KBM-7 (cell line): Measurements from ENCODE around the gene CEP112.

Source experiments
- DNase-seq: peaks from one replicate; pipeline ENCODE4 v3.0.0-alpha.2; 2015
- in situ Hi-C: fragments of 300-500 bp; cut with MboI; formaldehyde crosslinking; loops from 2 replicates; pipeline ENCODE4 v1.14.3; 2020; ENCODE audit warnings: low sequenced_read_pairs, low pct_unique_long_range_greater_than_20kb, mixed read lengths

CEP112 gene

DNA sequence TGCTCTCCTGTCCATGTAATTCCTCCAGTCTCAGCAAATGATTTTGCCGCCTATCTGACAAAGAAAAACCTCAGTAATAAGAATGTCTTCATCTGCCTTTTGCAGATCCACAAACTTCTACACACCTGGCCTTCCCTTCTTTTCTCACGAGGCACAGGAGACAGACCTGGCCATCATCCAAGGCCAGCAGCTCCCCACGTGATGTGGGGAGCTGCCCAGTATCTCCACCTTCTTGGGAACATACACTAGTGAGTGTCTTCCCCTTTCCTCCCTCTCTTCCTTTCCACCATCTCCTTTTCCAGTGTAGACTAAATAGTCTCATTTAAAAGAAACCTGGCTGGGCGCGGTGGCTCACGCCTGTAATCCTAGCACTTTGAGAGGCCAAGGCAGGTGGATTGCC lies 274.4 kb downstream of the CEP112 start:
- in situ Hi-C loops = no loop called here
- DNase-seq = no peak

DNA sequence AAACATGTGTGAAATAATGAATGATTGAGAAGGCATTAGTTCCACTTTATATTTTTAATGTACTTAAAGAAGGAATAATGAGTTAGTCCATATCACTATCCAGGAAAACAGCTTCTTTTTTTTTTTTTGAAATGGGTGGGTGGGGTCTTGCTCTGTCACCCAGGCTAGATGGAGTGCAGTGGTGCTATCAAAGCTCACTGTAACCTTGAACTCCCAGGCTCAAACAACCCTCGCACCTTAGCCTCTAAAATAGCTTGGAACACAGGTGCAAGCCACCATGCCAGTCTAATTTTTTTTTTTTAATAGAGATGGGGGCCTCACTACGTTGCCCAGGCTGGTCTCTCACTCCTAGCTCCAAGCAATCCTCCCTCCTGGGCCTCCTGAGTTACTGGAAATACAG lies 275.5 kb downstream of the CEP112 start:
- in situ Hi-C loops = no loop called here
- no peak for DNase-seq

DNA sequence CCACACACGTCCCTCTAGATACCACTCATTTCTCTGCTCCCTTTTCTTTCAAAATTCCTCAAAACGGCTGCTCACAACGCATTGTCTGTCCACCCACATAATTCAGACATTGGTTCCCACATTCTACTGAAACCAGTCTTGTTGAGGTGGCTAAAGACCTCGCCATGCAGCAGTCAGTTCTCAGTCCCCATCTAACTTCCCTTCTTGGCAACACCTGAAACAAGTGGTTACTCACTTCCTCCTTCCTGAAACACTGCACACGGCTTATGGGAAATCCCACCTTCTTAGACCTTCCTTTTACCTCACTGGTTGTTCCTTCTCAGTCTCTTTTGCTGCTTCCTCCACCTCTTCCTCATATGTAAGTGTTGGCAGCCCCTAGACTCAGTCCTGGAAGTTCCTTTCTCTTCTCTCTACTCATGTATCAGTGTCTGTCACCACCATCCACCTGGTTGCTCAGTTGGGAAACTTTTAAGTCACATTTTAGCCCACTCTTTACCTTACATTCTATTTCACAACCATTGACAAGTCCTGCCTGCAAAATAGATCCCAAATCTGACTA lies 277.1 kb downstream of the CEP112 start:
- DNase-seq = peak; percentile 3
- in situ Hi-C loops = no loop called here

DNA sequence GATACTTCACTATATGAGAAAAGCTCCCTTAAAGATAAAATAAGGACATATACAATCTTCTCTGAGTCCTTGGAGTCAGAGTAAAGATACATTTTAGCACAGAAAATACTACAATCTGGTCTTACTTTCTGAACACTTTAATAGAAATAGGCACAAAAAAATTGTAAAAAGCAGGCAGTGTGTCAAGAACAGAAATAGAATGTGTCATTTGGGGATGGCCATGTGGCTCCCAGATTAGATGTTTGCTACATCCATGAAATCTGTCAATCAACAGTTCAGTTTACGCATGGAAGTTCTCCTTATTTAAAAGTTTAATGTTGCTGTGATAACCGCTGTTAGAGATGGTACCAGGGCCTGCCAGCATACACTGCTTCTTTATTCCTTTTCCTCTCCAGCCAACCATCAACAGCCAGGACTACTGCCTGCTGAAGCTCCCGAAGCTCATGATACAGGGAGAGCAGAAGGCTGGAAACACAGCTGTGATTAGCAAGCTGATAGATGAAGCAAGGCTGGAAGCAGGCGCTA lies 278.5 kb downstream of the CEP112 start:
- in situ Hi-C loops = no loop called here
- no peak for DNase-seq

DNA sequence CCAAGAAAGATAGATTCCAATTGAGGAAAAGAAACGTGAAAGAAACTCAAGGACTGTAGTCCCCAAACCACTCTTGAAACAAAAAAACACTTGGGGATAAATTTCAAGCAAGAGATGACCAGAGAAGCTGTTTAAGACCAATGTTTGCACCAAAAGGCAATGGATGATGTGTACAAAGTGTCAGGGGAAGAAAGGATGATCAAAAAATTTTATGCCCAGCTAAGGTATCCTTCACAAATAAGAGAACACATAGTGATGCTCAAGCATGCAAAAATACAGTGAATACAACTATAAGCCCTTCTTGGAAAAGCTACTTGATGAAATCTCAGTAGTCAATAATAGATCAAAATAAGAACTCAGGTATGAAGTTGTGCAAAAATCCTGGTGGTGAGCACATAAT lies 281.1 kb downstream of the CEP112 start:
- DNase-seq = no peak
- in situ Hi-C loops = no loop called here

DNA sequence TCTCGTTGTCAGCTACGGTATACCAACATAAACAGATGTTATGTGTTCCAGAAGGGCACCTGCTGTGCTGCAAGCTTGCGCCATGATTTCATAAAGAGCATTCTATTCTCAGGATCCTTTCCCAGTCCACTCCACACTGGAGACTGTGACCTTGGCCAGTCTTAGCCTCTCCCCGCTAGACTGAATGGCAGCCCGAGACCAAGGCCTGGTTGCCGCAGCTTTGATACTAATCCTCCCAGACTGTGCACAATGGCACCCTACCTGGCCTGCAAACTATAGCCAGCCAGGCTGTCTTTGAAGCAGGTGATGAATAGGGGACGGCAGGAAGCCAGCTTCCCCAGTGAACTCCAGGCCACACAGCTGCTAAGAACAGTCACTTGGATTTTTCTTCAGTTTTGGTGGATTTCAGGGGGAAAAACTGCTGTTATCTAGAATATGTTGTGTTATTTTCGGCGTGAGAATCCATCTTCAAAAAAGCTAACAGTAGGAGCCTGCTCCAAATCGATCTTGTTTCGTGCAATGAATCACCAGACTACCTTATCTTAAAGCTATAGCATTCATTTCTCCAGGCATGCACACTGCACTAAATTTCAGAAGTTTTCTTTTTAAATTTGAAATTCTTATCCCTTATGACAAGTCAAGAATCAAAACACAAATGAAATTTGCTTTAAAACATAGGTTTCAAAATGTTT lies 289.0 kb downstream of the CEP112 start:
- no peak for DNase-seq
- in situ Hi-C loops = no loop called here

DNA sequence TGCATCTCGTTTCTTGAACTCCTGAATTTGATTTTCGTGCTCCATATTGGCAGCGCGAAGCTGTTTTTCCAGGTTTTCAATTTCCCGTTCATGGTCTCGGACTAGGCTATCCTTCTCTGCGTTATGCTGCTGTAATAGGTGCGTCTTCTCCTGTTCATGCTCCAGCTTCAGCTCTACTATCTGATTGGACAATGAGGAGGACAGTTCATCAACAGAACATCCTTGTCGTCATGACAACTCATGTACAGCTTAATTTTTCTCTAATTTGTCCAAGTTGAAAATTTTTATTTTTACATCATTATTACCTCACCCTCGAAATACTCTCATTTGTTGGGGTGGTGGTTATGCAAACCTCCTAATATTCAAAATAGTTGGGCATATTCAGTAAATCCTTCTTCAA lies 289.8 kb downstream of the CEP112 start:
- DNase-seq = no peak
- in situ Hi-C loops = no loop called here

DNA sequence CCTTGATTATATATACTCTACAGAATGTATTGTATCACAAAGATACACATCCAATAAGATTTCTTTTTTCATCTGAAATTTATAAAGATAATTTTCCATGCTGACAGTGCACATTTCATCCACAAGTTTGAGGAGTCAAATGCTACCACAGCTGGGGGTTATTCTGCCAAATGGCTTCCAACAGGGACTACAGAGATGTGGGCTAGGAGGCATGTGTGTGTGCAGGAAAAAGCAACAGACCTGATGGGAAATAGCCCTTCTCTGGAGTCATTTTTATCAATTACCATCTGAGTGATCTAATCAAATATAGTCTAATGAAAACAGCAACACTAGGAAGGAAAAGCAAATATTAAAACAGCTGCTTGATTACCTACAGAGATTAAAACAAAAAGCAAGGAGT lies 290.5 kb downstream of the CEP112 start:
- DNase-seq = no peak
- in situ Hi-C loops = no loop called here

DNA sequence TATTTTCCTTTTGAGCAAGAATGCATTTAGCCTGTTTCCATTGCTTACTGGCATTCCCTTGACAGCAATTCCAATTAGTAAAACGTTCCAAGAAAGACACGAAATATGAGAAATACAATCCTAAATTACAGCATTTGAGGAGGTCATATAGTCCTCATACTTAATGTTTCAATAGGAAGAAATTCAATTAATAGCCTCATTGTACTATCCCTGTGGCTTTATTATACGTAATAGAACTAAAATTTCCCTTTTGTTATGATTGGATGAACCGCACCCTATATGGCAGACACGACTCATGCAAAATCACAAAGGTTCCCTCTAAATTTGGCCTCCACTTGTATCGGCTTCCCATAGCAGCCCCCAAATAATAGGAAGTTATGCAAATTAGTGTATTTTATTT lies 291.7 kb downstream of the CEP112 start:
- in situ Hi-C loops = no loop called here
- no peak for DNase-seq

DNA sequence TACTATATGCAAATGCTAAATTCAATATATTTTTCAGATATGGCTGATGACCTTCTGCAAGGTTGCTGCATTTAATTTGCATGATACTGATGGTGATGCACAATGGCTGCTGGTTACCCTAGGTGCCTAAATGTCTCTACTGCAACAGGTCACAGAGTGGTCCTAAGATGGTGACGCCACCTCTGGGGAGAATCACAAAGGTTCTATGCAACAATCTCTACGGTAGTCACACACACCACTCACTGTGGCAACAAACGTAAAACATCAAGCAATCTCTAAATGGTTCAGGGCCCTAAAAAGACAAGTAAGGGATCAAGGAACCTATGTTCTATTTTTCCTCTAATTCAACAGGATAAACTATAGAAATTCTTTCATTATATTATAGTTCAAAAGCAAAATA lies 293.3 kb downstream of the CEP112 start:
- DNase-seq = no peak
- in situ Hi-C loops = no loop called here

DNA sequence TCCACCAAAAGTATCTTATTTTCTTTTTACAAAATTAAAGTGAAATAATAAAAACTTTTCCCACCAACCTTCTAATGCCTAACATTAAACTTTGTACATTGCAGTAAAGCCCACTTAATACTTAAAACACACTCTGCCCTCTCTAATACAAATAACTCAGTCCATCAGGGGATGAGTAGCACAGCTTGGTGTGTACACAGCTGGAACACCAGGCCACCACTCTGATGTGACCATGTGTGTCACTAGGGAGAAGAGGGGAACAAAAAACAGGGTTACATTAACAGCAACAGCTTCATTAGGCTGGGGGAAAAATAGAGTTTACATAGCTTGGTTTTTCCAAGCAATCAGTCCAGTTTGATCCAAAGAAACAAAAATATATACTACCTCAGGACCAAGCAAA lies 295.0 kb downstream of the CEP112 start:
- DNase-seq = no peak
- in situ Hi-C loops = no loop called here

DNA sequence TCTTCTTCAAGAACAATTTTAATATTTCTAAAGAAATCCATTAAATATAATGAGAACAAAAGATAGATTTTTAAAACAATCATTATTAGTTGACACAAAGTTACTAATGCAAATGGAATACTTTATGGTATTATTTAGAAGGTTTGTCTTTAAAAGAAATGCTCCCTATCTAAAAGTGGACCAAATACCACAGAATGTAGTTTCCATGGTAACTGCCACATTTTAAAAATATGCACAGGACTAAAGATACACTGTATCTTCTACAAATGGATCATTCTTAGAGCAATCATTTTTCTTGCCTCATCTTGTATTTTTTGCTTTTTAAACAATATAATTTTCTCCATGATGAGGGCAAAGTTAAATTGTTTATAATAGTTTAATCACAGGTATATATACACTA lies 296.0 kb downstream of the CEP112 start:
- no peak for DNase-seq
- in situ Hi-C loops = no loop called here

DNA sequence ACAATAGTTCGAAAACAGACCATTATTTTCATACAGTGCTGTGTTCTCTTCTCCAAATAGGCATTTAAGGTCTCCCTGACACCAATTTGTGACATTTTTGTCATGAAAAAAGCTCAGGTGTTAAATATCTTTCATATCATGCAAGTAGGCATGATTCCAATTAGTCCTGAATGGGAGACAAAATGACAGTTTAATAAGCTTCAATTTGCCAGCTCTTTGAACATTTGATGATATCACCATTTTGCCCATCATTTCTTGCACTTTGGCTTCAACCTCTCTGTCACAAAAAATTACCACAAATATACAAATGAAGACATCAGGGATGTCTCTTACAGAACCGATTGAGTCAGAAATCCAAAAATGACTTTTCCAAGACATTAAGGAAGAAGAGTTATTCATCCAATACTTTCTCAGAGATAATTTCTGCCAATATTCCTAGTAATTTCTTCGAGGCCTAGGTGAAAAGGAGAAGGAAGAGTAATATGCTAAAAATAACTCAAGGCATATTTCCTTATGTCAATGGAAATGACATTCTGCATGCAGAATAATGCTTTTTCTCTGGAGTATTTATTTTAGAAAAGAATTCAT lies 298.1 kb downstream of the CEP112 start:
- no peak for DNase-seq
- in situ Hi-C loops = no loop called here

DNA sequence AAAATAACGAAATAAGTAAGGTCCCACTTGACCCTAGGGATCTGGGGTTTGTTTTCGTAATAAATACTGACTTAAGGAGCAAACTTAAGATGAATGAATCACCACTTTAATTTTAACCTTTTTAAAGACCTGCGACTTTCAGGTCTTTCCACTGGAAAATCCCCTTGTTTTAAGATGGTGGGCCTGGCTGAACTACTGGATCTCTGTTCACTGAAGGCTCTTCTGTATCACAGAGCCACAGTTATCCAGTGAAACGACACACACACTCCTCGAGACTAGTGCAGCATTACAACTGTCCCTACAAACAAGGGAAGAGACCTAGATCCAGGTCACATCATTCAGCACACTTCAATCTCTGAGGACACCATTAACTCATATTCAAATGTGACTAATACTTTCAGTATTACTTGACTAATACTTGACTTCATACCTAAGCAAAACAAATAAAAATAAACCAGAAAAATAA lies 299.0 kb downstream of the CEP112 start:
- DNase-seq = no peak
- in situ Hi-C loops = no loop called here

DNA sequence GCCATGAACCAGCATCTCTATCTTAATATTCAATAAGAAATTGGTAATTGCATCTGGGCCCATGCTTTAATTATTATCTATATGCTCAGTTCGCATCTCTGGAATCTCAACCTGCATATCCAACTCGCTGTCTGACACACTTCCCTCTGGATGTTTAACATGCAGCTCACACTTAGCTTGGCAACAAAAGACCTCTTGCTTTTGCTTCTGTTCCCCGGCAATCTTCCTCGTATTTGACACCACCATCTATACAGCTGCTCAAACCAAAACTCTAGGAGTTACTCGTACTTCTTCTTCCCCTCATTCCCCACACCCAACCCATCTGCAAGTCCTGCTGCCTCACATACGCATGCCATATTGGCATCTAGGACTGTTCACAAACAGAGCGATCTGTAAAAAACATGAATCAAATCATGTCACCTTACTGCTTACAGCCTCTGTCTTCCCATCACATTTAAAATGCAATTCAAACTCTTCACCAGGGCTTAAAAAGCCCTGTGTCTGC lies 300.6 kb downstream of the CEP112 start:
- DNase-seq = no peak
- in situ Hi-C loops = no loop called here

DNA sequence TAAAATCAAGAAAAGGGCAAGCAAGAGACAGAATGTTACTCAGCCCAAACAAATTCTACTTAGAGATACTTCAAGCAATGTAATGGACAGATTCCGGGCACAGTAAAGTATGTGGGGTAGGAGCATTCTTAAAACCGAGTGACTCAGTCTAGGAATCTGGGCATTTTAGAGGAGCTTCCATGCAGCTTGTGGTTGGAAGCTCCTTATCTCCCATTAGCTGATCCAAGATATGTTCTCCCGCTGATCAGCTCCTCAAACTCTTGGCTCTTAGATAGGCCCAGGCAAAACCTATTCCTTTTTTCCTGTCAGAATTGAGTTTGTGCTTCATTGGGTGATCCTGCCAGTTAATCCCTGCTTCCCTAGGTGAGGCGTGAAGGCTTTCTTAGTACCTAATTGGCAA lies 303.3 kb downstream of the CEP112 start:
- DNase-seq = no peak
- in situ Hi-C loops = no loop called here

DNA sequence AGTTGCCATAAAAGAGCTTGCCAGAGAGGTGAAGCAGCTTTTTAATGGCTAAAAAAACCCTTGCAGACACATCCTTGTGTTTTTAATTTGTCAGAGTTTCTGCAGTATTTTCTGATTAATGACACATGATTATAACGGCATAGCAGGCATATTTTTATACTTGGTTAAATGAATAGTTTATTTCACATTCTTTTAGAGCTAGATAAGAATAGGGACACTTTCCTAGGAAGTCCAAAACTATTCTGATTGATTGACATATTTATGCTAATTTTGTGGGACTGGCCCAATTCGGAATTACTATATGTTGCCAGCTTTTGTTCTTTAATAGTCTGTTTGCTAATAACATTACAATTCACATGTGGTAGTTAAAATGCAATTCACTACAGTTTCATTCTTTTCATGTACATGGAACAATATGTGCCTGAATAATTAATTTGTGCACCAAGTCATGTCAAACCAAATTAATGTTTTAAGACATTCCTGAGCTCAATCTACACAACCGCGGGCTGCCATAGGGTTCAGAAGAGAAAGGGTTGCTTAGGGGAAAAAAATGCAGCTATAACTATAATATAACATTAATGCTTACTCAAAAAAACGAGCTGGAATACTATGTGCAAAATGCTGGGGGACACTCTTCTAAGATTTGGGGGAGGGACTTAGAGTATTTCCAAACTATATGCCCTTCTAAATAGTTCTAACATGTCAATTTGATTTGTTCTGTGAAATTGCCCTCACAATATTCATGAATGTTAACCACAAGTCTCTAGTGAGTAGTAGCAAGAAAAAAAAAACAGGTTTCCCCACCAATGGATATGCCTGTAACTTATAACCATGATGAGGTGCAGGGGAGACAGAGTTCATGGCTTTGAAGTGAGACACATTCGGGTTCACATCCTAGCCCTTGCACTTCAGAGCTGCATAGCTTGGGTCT lies 305.4 kb downstream of the CEP112 start:
- in situ Hi-C loops = no loop called here

DNA sequence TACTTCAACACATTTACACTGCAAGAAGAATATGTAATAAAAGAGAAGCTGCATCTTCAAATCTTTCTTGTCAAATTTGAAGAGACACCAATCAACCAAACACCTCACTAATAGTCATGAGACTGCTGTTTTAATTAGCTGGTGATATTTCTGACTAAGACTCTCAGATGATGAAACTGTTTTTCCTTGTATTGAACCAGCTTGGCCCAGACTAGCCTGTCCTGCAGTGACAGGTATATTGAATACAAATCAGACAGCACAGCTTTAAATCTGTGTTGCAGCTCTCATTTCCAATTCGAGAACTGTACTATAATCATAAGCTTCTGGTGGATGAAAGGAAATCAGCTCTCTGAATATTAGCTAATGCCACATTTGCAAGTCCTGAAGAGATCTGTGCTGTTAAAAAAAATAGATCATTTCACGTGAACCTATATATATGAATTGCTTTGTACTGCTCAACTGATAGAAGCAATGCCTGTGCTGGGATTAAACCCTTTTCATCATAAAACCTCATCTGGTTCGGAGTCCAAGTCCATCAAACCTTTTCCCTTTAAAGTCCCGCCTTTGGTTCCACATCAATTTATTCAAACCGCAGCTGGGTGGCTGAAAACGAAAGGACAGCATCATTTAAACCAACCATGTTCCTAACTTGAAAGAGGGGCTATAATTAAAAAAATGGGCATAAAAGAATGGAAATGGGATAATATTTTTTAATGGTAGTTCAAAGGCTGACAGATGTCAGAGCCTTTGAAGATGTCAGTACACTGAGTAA lies 306.2 kb downstream of the CEP112 start:
- in situ Hi-C loops = no loop called here

More for the DNA sequence above, 305.4 kb downstream of the CEP112 start:
- no peak for DNase-seq

DNA sequence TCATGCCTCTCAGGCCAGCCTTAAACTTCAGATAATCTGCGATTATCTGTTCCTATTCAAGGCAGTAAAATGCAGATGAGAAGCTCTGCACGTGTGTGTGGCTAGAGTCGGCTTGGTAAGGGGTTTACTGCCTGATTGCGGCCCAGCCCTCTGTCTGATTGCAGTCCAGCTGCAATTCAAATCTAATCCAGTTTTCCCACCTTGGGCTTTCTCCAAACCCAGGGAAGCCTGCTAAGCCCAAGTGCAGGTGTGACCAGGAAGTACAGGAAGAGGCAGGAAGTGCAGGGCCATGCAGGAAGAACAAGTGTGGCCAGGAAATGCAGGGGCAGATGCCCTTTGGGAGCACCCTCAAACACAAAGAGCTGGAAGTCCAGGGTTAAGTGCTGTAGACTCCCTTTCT lies 314.9 kb downstream of the CEP112 start:
- DNase-seq = no peak
- in situ Hi-C loops = no loop called here

More for the DNA sequence above, 306.2 kb downstream of the CEP112 start:
- no peak for DNase-seq
